DND-41 (cell line): ENCODE data around the gene MAP4.
"Not testable (repeated sequence)": the region's sequence is repeated elsewhere in the genome, so short reads cannot be mapped to it uniquely, and the experiment has no call there.

Experiments
- ATAC-seq: fragments of 200-7000 bp; cut with Tn5 transposase; 3 replicates; pipeline ENCODE4 v1.9.1; 2021; ENCODE audit warnings: low read depth; ENCODE audit not compliant: insufficient read depth
- DNase-seq: peaks from one replicate; pipeline ENCODE4 v3.0.0-alpha.2; 2020
- H2AFZ ChIP-seq: 2 replicates; pipeline ENCODE4 v1.6.0; 2012; ENCODE audit warnings: low read depth, low read length
- H3K27ac ChIP-seq: 2 replicates; pipeline ENCODE4 v1.5.1; 2012; ENCODE audit warnings: low read length, inconsistent platforms
- H3K27me3 ChIP-seq: fragments of 200-600 bp; sonication (generic); 2 replicates; pipeline ENCODE4 v1.6.0; 2012; ENCODE audit warnings: low read length, mild to moderate bottlenecking, inconsistent platforms; ENCODE audit not compliant: insufficient read depth, poor library complexity
- H3K36me3 ChIP-seq: 2 replicates; pipeline ENCODE4 v1.5.1; 2012; ENCODE audit warnings: low read length, inconsistent platforms; ENCODE audit not compliant: insufficient read depth
- H3K4me1 ChIP-seq: 2 replicates; pipeline ENCODE4 v1.5.1; 2012; ENCODE audit warnings: mild to moderate bottlenecking, low read length; ENCODE audit not compliant: insufficient read depth
- H3K4me2 ChIP-seq: 2 replicates; pipeline ENCODE4 v1.6.0; 2012; ENCODE audit warnings: mild to moderate bottlenecking, moderate library complexity, low read length, inconsistent platforms; ENCODE audit not compliant: insufficient read depth
- H3K4me3 ChIP-seq, 2 experiments: fragments of 200-600 bp in 1 of 2; shearing (Covaris generic) in 1 of 2; 2 replicates each; pipeline ENCODE4 v1.5.1; 2012 to 2016; ENCODE audit warnings: inconsistent platforms in 2 of 2, low read length in 2 of 2, mild to moderate bottlenecking in 2 of 2, low read depth in 1 of 2, moderate library complexity in 1 of 2
- H3K79me2 ChIP-seq: 2 replicates; pipeline ENCODE4 v1.6.0; 2012; ENCODE audit warnings: low read length, inconsistent platforms; ENCODE audit not compliant: insufficient read depth
- H3K9ac ChIP-seq: 2 replicates; pipeline ENCODE4 v1.6.0; 2012; ENCODE audit warnings: low read depth, mild to moderate bottlenecking, inconsistent platforms, low read length, moderate library complexity
- H3K9me3 ChIP-seq: 2 replicates; pipeline ENCODE4 v1.5.1; 2012; ENCODE audit warnings: low read length, moderate library complexity, mild to moderate bottlenecking, inconsistent platforms; ENCODE audit not compliant: insufficient read depth, severe bottlenecking
- H4K20me1 ChIP-seq: 2 replicates; pipeline ENCODE4 v1.6.0; 2012; ENCODE audit warnings: low read length; ENCODE audit not compliant: insufficient read depth
- CTCF ChIP-seq: IDR thresholded peaks from 2 replicates; pipeline ENCODE4 v1.5.1; 2012; ENCODE audit warnings: borderline replicate concordance, low read length, moderate library complexity, mild to moderate bottlenecking; ENCODE audit not compliant: poor library complexity, severe bottlenecking; ENCODE audit errors: extremely low read depth
- EZH2 ChIP-seq: IDR thresholded peaks from 3 replicates; pipeline ENCODE4 v1.6.1; 2012; ENCODE audit warnings: borderline replicate concordance, low read depth, mild to moderate bottlenecking, moderate library complexity, low read length, inconsistent platforms; ENCODE audit not compliant: severe bottlenecking

Gene MAP4

GRCh38 chr3:47841786-47842349 is 174.3 kb downstream of the MAP4 start:
- TF ChIP-seq CTCF (no peak), EZH2 (no peak)
- H3K9me3 ChIP-seq = no peaks in the 10 kb centered on the region
- no peaks in the 10 kb centered on the region for H3K4me1 ChIP-seq
- H2AFZ ChIP-seq = no peak overlapping the region
- peaks cover 43% of the 10 kb centered on the region for H4K20me1 ChIP-seq
- H3K36me3 ChIP-seq = peaks cover 98% of the 10 kb centered on the region
- H3K4me3 ChIP-seq = no peak overlapping the region
- no peak overlapping the region for H3K9ac ChIP-seq
- H3K27me3 ChIP-seq = no peaks in the 10 kb centered on the region
- DNase-seq (no peak), ATAC-seq (no peak)
- no peak overlapping the region for H3K27ac ChIP-seq
- H3K4me2 ChIP-seq = no peak overlapping the region
- H3K79me2 ChIP-seq = peaks cover 18% of the 10 kb centered on the region

- no peak overlapping the region for H3K9ac ChIP-seq
- H2AFZ ChIP-seq = no peak overlapping the region
- TF ChIP-seq CTCF (no peak), EZH2 (no peak)
- H3K9me3 ChIP-seq = no peaks in the 10 kb centered on the region
- DNase-seq (no peak), ATAC-seq (no peak)
- no peaks in the 10 kb centered on the region for H3K27me3 ChIP-seq
- peaks cover 93% of the 10 kb centered on the region for H3K36me3 ChIP-seq
- no peaks in the 10 kb centered on the region for H3K4me1 ChIP-seq
- peaks cover 33% of the 10 kb centered on the region for H4K20me1 ChIP-seq
- H3K27ac ChIP-seq = no peak overlapping the region
- no peak overlapping the region for H3K4me3 ChIP-seq
- H3K79me2 ChIP-seq = peaks cover 24% of the 10 kb centered on the region
- H3K4me2 ChIP-seq = no peak overlapping the region
These were observed 177.7 kb downstream of the MAP4 start for GRCh38 chr3:47838503-47838902.

- Histone ChIP-seq H3K27me3 (no peaks in the 10 kb centered on the region), H3K36me3 (peaks cover 95% of the 10 kb centered on the region), H3K9me3 (no peaks in the 10 kb centered on the region), H3K9ac (no peak overlapping the region), H4K20me1 (peaks cover 28% of the 10 kb centered on the region), H3K27ac (no peak overlapping the region), H3K4me2 (no peak overlapping the region), H3K4me1 (no peaks in the 10 kb centered on the region), H3K79me2 (peaks cover 27% of the 10 kb centered on the region), H2AFZ (no peak overlapping the region), H3K4me3 (no peak overlapping the region)
- no peak for TF ChIP-seq CTCF
- TF ChIP-seq EZH2 = no peak
- ATAC-seq = no peak
- no peak for DNase-seq
These were observed 179.2 kb downstream of the MAP4 start for GRCh38 chr3:47836986-47837385.

- H3K4me3 ChIP-seq, H3K9me3 ChIP-seq, H3K4me2 ChIP-seq, H2AFZ ChIP-seq, DNase-seq, H3K27ac ChIP-seq, ATAC-seq, H3K27me3 ChIP-seq, H3K9ac ChIP-seq: not testable (repeated sequence)
- Histone ChIP-seq H4K20me1 (peaks cover 25% of the 10 kb centered on the region), H3K4me1 (peaks cover 26% of the 10 kb centered on the region), H3K79me2 (peaks cover 53% of the 10 kb centered on the region), H3K36me3 (peaks cover 82% of the 10 kb centered on the region)
These were observed 186.7 kb downstream of the MAP4 start for GRCh38 chr3:47829482-47829881.
